Body of pancreas (tissue), 4 donors: ENCODE results near the gene PLEKHA6. TPM values are rescaled to one million over a fixed set of nuclear protein-coding genes. Genes with fewer than 3 reads are reported as not detected.
A peak's percentile ranks its signal among the peaks of the same experiment; 100 is the strongest.

ENCODE experiments used
- ATAC-seq: fragments of 150-250 bp; one replicate; pipeline ENCODE4 v1.9.1; 2016
- DNase-seq, 4 donors: peaks; one replicate each; pipeline ENCODE4 v3.0.0-alpha.2; 2019
- H3K27ac ChIP-seq, 4 donors: fragments of 200-600 bp; sonication (generic); 1 replicate in 3 of 4; 2 replicates in 1 of 4; pipeline versions ENCODE4 v1.5.1 to v1.6.1; 2016 to 2019; ENCODE audit warnings: mild to moderate bottlenecking in 1 of 4, mixed read lengths in 1 of 4, moderate library complexity in 1 of 4
- H3K27me3 ChIP-seq, 2 donors: fragments of 200-600 bp; sonication (generic); one replicate each; pipeline ENCODE4 v1.6.0; 2016; ENCODE audit warnings: mild to moderate bottlenecking in 1 of 2
- H3K36me3 ChIP-seq, 2 donors: fragments of 200-600 bp; sonication (generic); replicated peaks in 1 of 2; 2 replicates each; pipeline ENCODE4 v1.5.1; 2016; ENCODE audit warnings: low read depth in 2 of 2; ENCODE audit not compliant: insufficient read depth in 1 of 2
- H3K4me1 ChIP-seq: fragments of 200-600 bp; sonication (generic); one replicate; pipeline ENCODE4 v1.6.0; 2016
- H3K4me3 ChIP-seq, 2 donors: fragments of 200-600 bp; sonication (generic); 1 replicate in 1 of 2; 2 replicates in 1 of 2; pipeline ENCODE4 v1.5.1; 2016 to 2019
- H3K9me3 ChIP-seq, 3 donors: fragments of 200-600 bp; sonication (generic); 1 replicate in 2 of 3; 2 replicates in 1 of 3; pipeline ENCODE4 v1.5.1; 2016
- CTCF ChIP-seq, 7 experiments: fragments of 450-650 bp in 4 of 7; fragments of 200-600 bp in 3 of 7; sonication (generic) in 3 of 7; IDR thresholded peaks; one replicate each; pipeline ENCODE4 v1.5.1; 2016 to 2019; ENCODE audit warnings: antibody characterized with exemption in 7 of 7
- POLR2A ChIP-seq, 3 donors: fragments of 450-650 bp; IDR thresholded peaks; one replicate each; pipeline ENCODE4 v1.6.1; 2016; ENCODE audit warnings: antibody characterized with exemption in 3 of 3, mild to moderate bottlenecking in 2 of 3
- WGBS, 2 donors: methylation state at CpG; one replicate each; pipeline ENCODE4 v1.1.5; 2017; 5-methylcytosine and 5-hydroxymethylcytosine counted together
- intact Hi-C: fragments of 100-400 bp; cut with DNase I; formaldehyde crosslinking; loops from one replicate; pipeline ENCODE4 v1.15.1; 2023
- total RNA-seq, 2 donors: library from RNA; depleted of rRNA; stranded (reverse); fragments of >200 nt; gene quantifications; one replicate each; pipeline ENCODE4 v1.1.0, GENCODE V29; 2016

Gene PLEKHA6
- total RNA-seq, 2 donors from 2014 or later, result 10.9 to 20.4 TPM

GRCh38 chr1:204350857-204351573 lies 8.7 kb downstream of the PLEKHA6 start:
- ATAC-seq (peak; percentile 56), DNase-seq (peak; percentile 64 to 74 (median 72))
- 36 to 48% methylated on average over 11 to 20 of the region's 20 CpGs for WGBS, 2 donors
- H3K4me1 ChIP-seq, result peaks cover 22% of the 10 kb centered on the region
- intact Hi-C loops, result no loop called here
- H3K9me3 ChIP-seq, result no peaks in the 10 kb centered on the region
- peak overlapping the region in 1 of 4 donors; percentile 35 for H3K27ac ChIP-seq
- H3K27me3 ChIP-seq, result no peaks in the 10 kb centered on the region
- no peak overlapping the region for H3K4me3 ChIP-seq
- no peak for TF ChIP-seq POLR2A (IDR thresholded peaks at IDR 0.05)
- H3K36me3 ChIP-seq, result no peaks in the 10 kb centered on the region

- WGBS, 2 donors, result 59 to 66% methylated on average over 5 to 6 of the region's 6 CpGs
- no peaks in the 10 kb centered on the region for H3K9me3 ChIP-seq
- intact Hi-C loops, result no loop called here
- peaks cover 22% of the 10 kb centered on the region for H3K4me1 ChIP-seq
- H3K36me3 ChIP-seq, result no peaks in the 10 kb centered on the region
- no peak overlapping the region for H3K4me3 ChIP-seq
- H3K27me3 ChIP-seq, result no peaks in the 10 kb centered on the region
- DNase-seq (no peak), ATAC-seq (no peak)
- TF ChIP-seq POLR2A (IDR thresholded peaks at IDR 0.05) (no peak), CTCF (IDR thresholded peaks at IDR 0.05) (no peak)
- H3K27ac ChIP-seq, result no peak overlapping the region
Measured at GRCh38 chr1:204350312-204350711, 9.4 kb downstream of the PLEKHA6 start.

GRCh38 chr1:204349602-204350001 lies 10.1 kb downstream of the PLEKHA6 start:
- peaks cover 22% of the 10 kb centered on the region for H3K4me1 ChIP-seq
- no peaks in the 10 kb centered on the region for H3K9me3 ChIP-seq
- no peak overlapping the region for H3K27ac ChIP-seq
- no peak overlapping the region for H3K4me3 ChIP-seq
- intact Hi-C loops, result no loop called here
- WGBS, 2 donors, result 75 to 83% methylated on average over 7 of the region's 7 CpGs
- TF ChIP-seq POLR2A (IDR thresholded peaks at IDR 0.05), result no peak
- TF ChIP-seq CTCF (IDR thresholded peaks at IDR 0.05), result no peak
- H3K36me3 ChIP-seq, result no peaks in the 10 kb centered on the region
- ATAC-seq (no peak), DNase-seq (no peak)
- no peaks in the 10 kb centered on the region for H3K27me3 ChIP-seq

GRCh38 chr1:204348722-204349121 lies 11.0 kb downstream of the PLEKHA6 start:
- no peak for TF ChIP-seq POLR2A (IDR thresholded peaks at IDR 0.05)

GRCh38 chr1:204348242-204348641 lies 11.5 kb downstream of the PLEKHA6 start:
- H3K27me3 ChIP-seq, result no peaks in the 10 kb centered on the region
- H3K4me1 ChIP-seq, result peaks cover 22% of the 10 kb centered on the region
- no peaks in the 10 kb centered on the region for H3K36me3 ChIP-seq
- H3K27ac ChIP-seq, result peak overlapping the region in 2 of 4 donors; percentile 6 to 39
- no peak for TF ChIP-seq POLR2A (IDR thresholded peaks at IDR 0.05)
- intact Hi-C loops, result no loop called here
- 33 to 37% methylated on average over 6 of the region's 6 CpGs for WGBS, 2 donors
- DNase-seq, result no peak
- ATAC-seq, result no peak
- no peaks in the 10 kb centered on the region for H3K9me3 ChIP-seq
- no peak overlapping the region for H3K4me3 ChIP-seq

More at GRCh38 chr1:204348722-204349121, 11.0 kb downstream of the PLEKHA6 start:
- ATAC-seq, result peak; percentile 63
- WGBS, 2 donors, result 47 to 64% methylated on average over 1 to 6 of the region's 6 CpGs
- intact Hi-C loops, result no loop called here
- Histone ChIP-seq H3K27me3 (no peaks in the 10 kb centered on the region), H3K36me3 (no peaks in the 10 kb centered on the region), H3K4me1 (peaks cover 22% of the 10 kb centered on the region), H3K4me3 (no peak overlapping the region), H3K9me3 (no peaks in the 10 kb centered on the region), H3K27ac (peak overlapping the region in 1 of 4 donors; percentile 6)
- DNase-seq, result peak in 3 of 4 donors; percentile 42 to 60 (median 44)

GRCh38 chr1:204345941-204346645 lies 13.6 kb downstream of the PLEKHA6 start:
- Histone ChIP-seq H3K36me3 (no peaks in the 10 kb centered on the region), H3K27me3 (no peaks in the 10 kb centered on the region), H3K9me3 (no peaks in the 10 kb centered on the region), H3K4me3 (no peak overlapping the region), H3K4me1 (peaks cover 18% of the 10 kb centered on the region), H3K27ac (no peak overlapping the region)
- no peak for ATAC-seq
- intact Hi-C loops, result no loop called here
- DNase-seq, result no peak
- 83 to 86% methylated on average over 5 to 6 of the region's 6 CpGs for WGBS, 2 donors
- TF ChIP-seq POLR2A (IDR thresholded peaks at IDR 0.05) (no peak), CTCF (IDR thresholded peaks at IDR 0.05) (no peak)
